BLaER1 treated with 17β-estradiol and CSF1 and Interleukin-3, amounts not matched to agents 10 nM and 100 nM (cell line): ENCODE results near the gene OGFOD2.
"Not testable (repeated sequence)": the region's sequence is repeated elsewhere in the genome, so short reads cannot be mapped to it uniquely, and the experiment has no call there.

Experiments used
- H3K27ac ChIP-seq, 11 experiments: shearing (Covaris generic); formaldehyde crosslinking; 2 replicates each; pipeline ENCODE4 v1.8.1; 2022
- H3K27me3 ChIP-seq, 11 experiments: shearing (Covaris generic); formaldehyde crosslinking; 2 replicates each; pipeline ENCODE4 v1.8.1; 2022
- H3K36me3 ChIP-seq, 11 experiments: shearing (Covaris generic); formaldehyde crosslinking; 2 replicates each; pipeline ENCODE4 v1.8.1; 2022
- H3K4me1 ChIP-seq, 10 experiments: shearing (Covaris generic); formaldehyde crosslinking; 2 replicates each; pipeline ENCODE4 v1.8.1; 2022
- H3K4me2 ChIP-seq, 11 experiments: shearing (Covaris generic); formaldehyde crosslinking; 2 replicates each; pipeline ENCODE4 v1.8.1; 2022
- H3K4me3 ChIP-seq, 10 experiments: shearing (Covaris generic); formaldehyde crosslinking; 2 replicates each; pipeline ENCODE4 v1.8.1; 2022
- H3K9ac ChIP-seq, 11 experiments: shearing (Covaris generic); formaldehyde crosslinking; 2 replicates each; pipeline ENCODE4 v1.8.1; 2022
- H3K9me3 ChIP-seq, 11 experiments: shearing (Covaris generic); formaldehyde crosslinking; replicated peaks in 1 of 11; 2 replicates each; pipeline ENCODE4 v1.8.1; 2022
- H4K20me1 ChIP-seq, 11 experiments: shearing (Covaris generic); formaldehyde crosslinking; 2 replicates each; pipeline ENCODE4 v1.8.1; 2022
- Cebpa-rat ChIP-seq, 11 experiments: shearing (Covaris generic); IDR thresholded peaks; 2 replicates each; pipeline ENCODE4 v1.8.1; 2022

The OGFOD2 gene

GRCh38 chr12:122937622-122938091 lies 37.4 kb upstream of the OGFOD2 start:
- Histone ChIP-seq H3K27me3 (no peaks in the 10 kb centered on the region), H3K27ac (no peak overlapping the region), H3K4me2 (no peak overlapping the region; a peak in 2 of 22 replicates), H4K20me1 (no peaks in the 10 kb centered on the region), H3K4me3 (no peak overlapping the region), H3K9me3 (no peaks in the 10 kb centered on the region), H3K36me3 (peaks cover 0 to 34% (median 10%) of the 10 kb centered on the region in 11 experiments; a peak in 9 of 22 replicates), H3K9ac (no peak overlapping the region), H3K4me1 (peaks cover under 1 to 21% (median 7%) of the 10 kb centered on the region in 10 experiments; a peak in 17 of 20 replicates)
- TF ChIP-seq Cebpa-rat (IDR thresholded peaks at IDR 0.05) = peak in 3 of 11 experiments; percentile 17 to 43 (median 29); a peak in 1 of 22 replicates

GRCh38 chr12:122939125-122939524 lies 35.9 kb upstream of the OGFOD2 start:
- no peaks in the 10 kb centered on the region for H4K20me1 ChIP-seq
- H3K9ac ChIP-seq = no peak overlapping the region
- H3K27ac ChIP-seq = no peak overlapping the region
- H3K4me3 ChIP-seq = no peak overlapping the region
- H3K36me3 ChIP-seq = peaks cover 0 to 29% (median 10%) of the 10 kb centered on the region in 11 experiments; a peak in 7 of 22 replicates
- H3K4me1 ChIP-seq = peaks cover 15 to 34% (median 20%) of the 10 kb centered on the region in 10 experiments
- H3K27me3 ChIP-seq = no peaks in the 10 kb centered on the region
- no peak for TF ChIP-seq Cebpa-rat (IDR thresholded peaks at IDR 0.05)
- no peaks in the 10 kb centered on the region for H3K9me3 ChIP-seq
- H3K4me2 ChIP-seq = no peak overlapping the region

GRCh38 chr12:122941351-122941750 lies 33.7 kb upstream of the OGFOD2 start:
- H3K27ac ChIP-seq, H3K9ac ChIP-seq, H3K9me3 ChIP-seq, H4K20me1 ChIP-seq, H3K27me3 ChIP-seq, H3K4me3 ChIP-seq: not testable (repeated sequence)
- H3K36me3 ChIP-seq = peaks cover 0 to 20% (median 5%) of the 10 kb centered on the region in 11 experiments; a peak in 6 of 22 replicates
- H3K4me2 ChIP-seq = 0 out of 22 replicates have a peak overlapping the region, but pooled peaks of 1 of the 11 experiments have one; percentile 2
- H3K4me1 ChIP-seq = peaks cover 36 to 57% (median 42%) of the 10 kb centered on the region in 10 experiments

GRCh38 chr12:122942637-122943036 lies 32.4 kb upstream of the OGFOD2 start:
- TF ChIP-seq Cebpa-rat (IDR thresholded peaks at IDR 0.05) = no peak
- Histone ChIP-seq H3K9ac (peak overlapping the region in 4 of 11 experiments; percentile 17 to 57 (median 44); a peak in 8 of 22 replicates), H3K27ac (peak overlapping the region in 9 of 11 experiments; percentile 1 to 76 (median 57); a peak in 14 of 22 replicates), H3K4me1 (peaks cover 49 to 65% (median 54%) of the 10 kb centered on the region in 10 experiments), H3K4me3 (no peak overlapping the region), H3K36me3 (peaks cover 0 to 17% (median 0%) of the 10 kb centered on the region in 11 experiments; a peak in 3 of 22 replicates), H3K9me3 (no peaks in the 10 kb centered on the region), H4K20me1 (no peaks in the 10 kb centered on the region), H3K27me3 (no peaks in the 10 kb centered on the region), H3K4me2 (peak overlapping the region; percentile 54 to 91 (median 80))

GRCh38 chr12:122943196-122943595 lies 31.8 kb upstream of the OGFOD2 start:
- H3K9ac ChIP-seq = peak overlapping the region in 9 of 11 experiments; percentile 3 to 57 (median 32); a peak in 14 of 22 replicates
- no peaks in the 10 kb centered on the region for H3K9me3 ChIP-seq

GRCh38 chr12:122944605-122945592 lies 30.1 kb upstream of the OGFOD2 start:
- no peaks in the 10 kb centered on the region for H3K9me3 ChIP-seq
- H3K4me2 ChIP-seq = peak overlapping the region; percentile 38 to 91 (median 80)
- no peaks in the 10 kb centered on the region for H3K27me3 ChIP-seq
- H4K20me1 ChIP-seq = no peaks in the 10 kb centered on the region; a peak in 1 of 22 replicates
- peaks cover 59 to 74% (median 65%) of the 10 kb centered on the region in 10 experiments for H3K4me1 ChIP-seq
- H3K4me3 ChIP-seq = no peak overlapping the region
- H3K27ac ChIP-seq = peak overlapping the region in 10 of 11 experiments; percentile 1 to 76 (median 53); a peak in 16 of 22 replicates
- peak overlapping the region in 6 of 11 experiments; percentile 9 to 43 (median 30); a peak in 13 of 22 replicates for H3K9ac ChIP-seq
- peaks cover 0 to 14% (median 0%) of the 10 kb centered on the region in 11 experiments; a peak in 5 of 22 replicates for H3K36me3 ChIP-seq
- no peak for TF ChIP-seq Cebpa-rat (IDR thresholded peaks at IDR 0.05)

More at GRCh38 chr12:122943196-122943595, 31.8 kb upstream of the OGFOD2 start:
- H3K27me3 ChIP-seq = no peaks in the 10 kb centered on the region
- no peaks in the 10 kb centered on the region for H4K20me1 ChIP-seq
- peaks cover 54 to 70% (median 58%) of the 10 kb centered on the region in 10 experiments for H3K4me1 ChIP-seq
- peaks cover 0 to 12% (median 0%) of the 10 kb centered on the region in 11 experiments; a peak in 2 of 22 replicates for H3K36me3 ChIP-seq
- H3K27ac ChIP-seq = peak overlapping the region in 9 of 11 experiments; percentile 1 to 76 (median 57); a peak in 18 of 22 replicates
- H3K4me3 ChIP-seq = no peak overlapping the region
- TF ChIP-seq Cebpa-rat (IDR thresholded peaks at IDR 0.05) = no peak
- H3K4me2 ChIP-seq = peak overlapping the region; percentile 54 to 91 (median 80)

GRCh38 chr12:122946690-122947341 lies 28.2 kb upstream of the OGFOD2 start:
- H3K4me2 ChIP-seq = peak overlapping the region; percentile 76 to 93 (median 88)
- peaks cover 0 to 10% (median 0%) of the 10 kb centered on the region in 11 experiments; a peak in 2 of 22 replicates for H4K20me1 ChIP-seq
- no peaks in the 10 kb centered on the region for H3K9me3 ChIP-seq
- peak overlapping the region in 10 of 11 experiments; percentile 51 to 67 (median 60); a peak in 20 of 22 replicates for H3K9ac ChIP-seq
- TF ChIP-seq Cebpa-rat (IDR thresholded peaks at IDR 0.05) = peak in 3 of 11 experiments; percentile 58 to 70 (median 62); a peak in 5 of 22 replicates
- H3K4me3 ChIP-seq = 0 out of 20 replicates have a peak overlapping the region, but pooled peaks of 2 of the 10 experiments have one; percentile 7 to 8
- H3K27me3 ChIP-seq = no peaks in the 10 kb centered on the region
- peak overlapping the region; percentile 40 to 79 (median 73); a peak in 21 of 22 replicates for H3K27ac ChIP-seq
- H3K4me1 ChIP-seq = peaks cover 61 to 82% (median 71%) of the 10 kb centered on the region in 10 experiments
- peaks cover 0 to 14% (median 0%) of the 10 kb centered on the region in 11 experiments; a peak in 4 of 22 replicates for H3K36me3 ChIP-seq

GRCh38 chr12:122947352-122947792 lies 27.7 kb upstream of the OGFOD2 start:
- Histone ChIP-seq H3K4me3 (0 out of 20 replicates have a peak overlapping the region, but pooled peaks of 2 of the 10 experiments have one; percentile 7 to 8), H3K27me3 (no peaks in the 10 kb centered on the region), H3K9me3 (no peaks in the 10 kb centered on the region), H4K20me1 (peaks cover 0 to 14% (median 0%) of the 10 kb centered on the region in 11 experiments; a peak in 2 of 22 replicates), H3K27ac (peak overlapping the region; percentile 40 to 79 (median 73); a peak in 20 of 22 replicates), H3K36me3 (peaks cover 0 to 14% (median 0%) of the 10 kb centered on the region in 11 experiments; a peak in 4 of 22 replicates), H3K4me2 (peak overlapping the region; percentile 76 to 93 (median 88)), H3K4me1 (peaks cover 60 to 82% (median 72%) of the 10 kb centered on the region in 10 experiments), H3K9ac (peak overlapping the region in 10 of 11 experiments; percentile 51 to 67 (median 60); a peak in 20 of 22 replicates)
- no peak for TF ChIP-seq Cebpa-rat (IDR thresholded peaks at IDR 0.05)
